Fibroblast of upper back skin (primary cell): Measurements from ENCODE around the gene RPL18A.

Experiments used
- DNase-seq: peaks from one replicate; pipeline ENCODE4 v3.0.0-alpha.2; 2013

Gene RPL18A

GRCh38 chr19:17841810-17842662, 17.7 kb upstream of the RPL18A start:
- peak; percentile 88 for DNase-seq

GRCh38 chr19:17842663-17843291, 16.9 kb upstream of the RPL18A start:
- no peak for DNase-seq

GRCh38 chr19:17843292-17843827, 16.4 kb upstream of the RPL18A start:
- no peak for DNase-seq

- DNase-seq: no peak
Observed at GRCh38 chr19:17843908-17844490, 15.7 kb upstream of the RPL18A start.

- no peak for DNase-seq
Observed at GRCh38 chr19:17846146-17846545, 13.6 kb upstream of the RPL18A start.

- DNase-seq: peak; percentile 82
Observed at GRCh38 chr19:17847538-17848366, 12.0 kb upstream of the RPL18A start, which contains the start of gene JAK3. TSS of gene JAK3 (minus strand) at chr19:17847982. CDS start at chr19:17844417, 3,565 bp downstream.

GRCh38 chr19:17848595-17849292, 11.0 kb upstream of the RPL18A start:
- DNase-seq: no peak

GRCh38 chr19:17854061-17854460, 5.6 kb upstream of the RPL18A start:
- no peak for DNase-seq

GRCh38 chr19:17855280-17856152, 4.2 kb upstream of the RPL18A start:
- peak; percentile 59 for DNase-seq

- DNase-seq: no peak
Observed at GRCh38 chr19:17860331-17860992, 752 bp downstream of the RPL18A start.

- no peak for DNase-seq
Observed at GRCh38 chr19:17860993-17861360, 1.3 kb downstream of the RPL18A start.

GRCh38 chr19:17861542-17862402, 2.1 kb downstream of the RPL18A start:
- no peak for DNase-seq

GRCh38 chr19:17862711-17863519, 3.2 kb downstream of the RPL18A start:
- no peak for DNase-seq

- DNase-seq: no peak
Observed at GRCh38 chr19:17863520-17864182, 3.9 kb downstream of the RPL18A start.

- DNase-seq: no peak
Observed at GRCh38 chr19:17865364-17866311, 5.9 kb downstream of the RPL18A start.

- no peak for DNase-seq
Observed at GRCh38 chr19:17866312-17866963, 6.7 kb downstream of the RPL18A start.
